ENCODE results near the gene CRELD1.
A peak's percentile ranks its signal among the peaks of the same experiment; 100 is the strongest.

Gene CRELD1

GRCh38 chr3:9903904-9904303, 29.7 kb upstream of the CRELD1 start:
- DNase-seq (ENCODE audit: low spot score), result no peak

GRCh38 chr3:9906480-9906879, 27.2 kb upstream of the CRELD1 start:
- no peak for DNase-seq (ENCODE audit: low spot score)

GRCh38 chr3:9908286-9908685, 25.3 kb upstream of the CRELD1 start:
- DNase-seq (ENCODE audit: low spot score), result no peak

- DNase-seq (ENCODE audit: low spot score), result no peak
These were observed 24.2 kb upstream of the CRELD1 start for GRCh38 chr3:9909221-9910013.

- no peak for DNase-seq (ENCODE audit: low spot score)
These were observed 21.8 kb upstream of the CRELD1 start for GRCh38 chr3:9911863-9912262.

- DNase-seq (ENCODE audit: low spot score), result no peak
These were observed 21.2 kb upstream of the CRELD1 start for GRCh38 chr3:9912294-9912935.

- no peak for DNase-seq (ENCODE audit: low spot score)
These were observed 20.0 kb upstream of the CRELD1 start for GRCh38 chr3:9913601-9914000.

- no peak for DNase-seq (ENCODE audit: low spot score)
These were observed 19.6 kb upstream of the CRELD1 start for GRCh38 chr3:9914011-9914410.

- DNase-seq (ENCODE audit: low spot score), result no peak
These were observed 18.9 kb upstream of the CRELD1 start for GRCh38 chr3:9914559-9915253.

GRCh38 chr3:9915254-9916141, 18.1 kb upstream of the CRELD1 start:
- peak; percentile 53 for DNase-seq (ENCODE audit: low spot score)

GRCh38 chr3:9916346-9916733, 17.3 kb upstream of the CRELD1 start:
- peak; percentile 77 for DNase-seq (ENCODE audit: low spot score)

- DNase-seq (ENCODE audit: low spot score), result peak; percentile 91
These were observed 16.6 kb upstream of the CRELD1 start, which contains the start of gene IL17RC for GRCh38 chr3:9916734-9917680. TSS of gene IL17RC (plus strand) at chr3:9917098. CDS start at chr3:9917316, 218 bp downstream.

GRCh38 chr3:9917820-9918219, 15.8 kb upstream of the CRELD1 start:
- DNase-seq (ENCODE audit: low spot score), result no peak

- DNase-seq (ENCODE audit: low spot score), result no peak
These were observed 15.2 kb upstream of the CRELD1 start for GRCh38 chr3:9918261-9919038.

- no peak for DNase-seq (ENCODE audit: low spot score)
These were observed 5.5 kb upstream of the CRELD1 start for GRCh38 chr3:9928158-9928557.

- no peak for DNase-seq (ENCODE audit: low spot score)
These were observed 2.7 kb upstream of the CRELD1 start for GRCh38 chr3:9930804-9931418.

GRCh38 chr3:9932535-9932842, 1.1 kb upstream of the CRELD1 start:
- DNase-seq (ENCODE audit: low spot score), result no peak

GRCh38 chr3:9932843-9933560, 632 bp upstream of the CRELD1 start:
- DNase-seq (ENCODE audit: low spot score), result peak; percentile 83

- no peak for DNase-seq (ENCODE audit: low spot score)
These were observed 594 bp downstream of the CRELD1 start for GRCh38 chr3:9934235-9934621.
